IPS-20b (cell line): Measurements from ENCODE around the gene EXOC4.

Experiments
- H3K27ac ChIP-seq: one replicate; pipeline ENCODE4 v1.5.1; 2013; ENCODE audit warnings: low read length
- H3K27me3 ChIP-seq: 2 replicates; pipeline ENCODE4 v1.6.1; 2013; ENCODE audit warnings: mild to moderate bottlenecking, low read length, inconsistent platforms; ENCODE audit not compliant: insufficient read depth
- H3K36me3 ChIP-seq: 2 replicates; pipeline ENCODE4 v1.6.1; 2013; ENCODE audit warnings: low read depth, mild to moderate bottlenecking, inconsistent platforms, low read length, moderate library complexity; ENCODE audit not compliant: insufficient read depth
- H3K4me1 ChIP-seq: 2 replicates; pipeline ENCODE4 v1.6.1; 2013; ENCODE audit warnings: mild to moderate bottlenecking, control low read depth, inconsistent platforms, low read length, moderate library complexity; ENCODE audit not compliant: insufficient read depth
- H3K4me3 ChIP-seq: 2 replicates; pipeline ENCODE4 v1.5.1; 2013; ENCODE audit warnings: mild to moderate bottlenecking, low read length, inconsistent platforms
- H3K9ac ChIP-seq: 2 replicates; pipeline ENCODE4 v1.6.1; 2013; ENCODE audit warnings: low read depth, mild to moderate bottlenecking, inconsistent platforms, low read length, moderate library complexity
- H3K9me3 ChIP-seq: 2 replicates; pipeline ENCODE4 v1.6.1; 2013; ENCODE audit warnings: mild to moderate bottlenecking, low read depth, low read length, inconsistent platforms; ENCODE audit not compliant: insufficient read depth

EXOC4 gene

DNA sequence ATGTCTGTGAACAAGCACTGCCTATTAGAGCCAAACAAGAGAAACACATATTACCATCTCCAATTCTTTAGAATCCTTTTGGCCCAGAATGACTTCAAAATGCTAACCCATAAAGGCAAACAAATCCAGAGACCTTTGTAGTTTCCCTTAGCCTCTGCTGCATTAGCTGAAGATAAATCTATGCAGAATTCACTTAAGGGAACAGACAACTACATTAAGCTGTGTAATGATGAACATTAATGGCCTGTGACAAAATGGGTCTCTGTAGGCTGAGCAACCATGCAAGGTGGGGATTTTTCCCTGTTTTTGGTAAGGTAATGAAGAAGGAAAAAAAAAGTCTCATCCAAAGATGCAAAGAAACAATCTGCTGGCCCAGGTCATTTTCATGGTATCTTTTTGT is 411.6 kb downstream of the EXOC4 start:
- H3K27me3 ChIP-seq, result no peaks in the 10 kb centered on the region
- H3K4me1 ChIP-seq, result peaks cover 8% of the 10 kb centered on the region
- H3K9ac ChIP-seq, result no peak overlapping the region
- H3K36me3 ChIP-seq, result no peaks in the 10 kb centered on the region
- H3K4me3 ChIP-seq, result no peak overlapping the region
- H3K27ac ChIP-seq, result no peak overlapping the region
- H3K9me3 ChIP-seq, result no peaks in the 10 kb centered on the region

DNA sequence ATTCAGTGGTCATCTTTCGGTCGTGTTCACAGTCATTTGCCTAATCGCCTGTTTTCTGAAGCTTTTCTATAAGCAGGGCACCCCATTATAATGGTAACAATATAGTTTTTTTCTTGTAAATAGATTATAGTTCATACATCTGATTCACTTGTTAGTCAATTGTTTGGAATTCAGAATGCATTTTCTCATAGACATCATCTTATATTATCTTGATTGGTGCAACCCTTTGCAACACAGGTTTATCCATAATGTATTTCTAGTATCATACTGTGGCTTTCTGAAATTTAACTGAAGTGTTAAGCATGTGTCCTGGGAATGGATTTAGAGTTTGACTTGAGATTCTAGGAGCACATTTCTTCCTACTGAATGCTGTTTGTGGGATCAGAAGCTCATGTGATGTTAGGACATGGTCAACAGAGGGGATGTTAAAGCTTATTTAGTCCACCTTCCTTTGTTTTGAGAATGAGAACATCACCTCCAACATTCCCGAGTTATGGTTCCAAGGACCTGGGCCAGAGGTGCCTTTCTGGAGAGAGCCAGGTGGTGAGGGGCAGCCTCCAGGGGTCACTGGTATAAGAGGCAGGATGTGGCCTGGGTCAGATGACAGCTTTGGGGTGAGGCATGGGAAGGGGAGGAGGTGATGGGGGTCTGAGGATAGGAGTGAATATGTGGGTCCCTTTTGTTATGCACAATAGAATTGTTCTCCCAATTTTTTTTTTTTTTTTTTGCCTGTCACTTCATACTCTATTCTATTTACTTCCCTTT is 415.6 kb downstream of the EXOC4 start:
- Histone ChIP-seq H3K27ac (no peak overlapping the region), H3K27me3 (no peaks in the 10 kb centered on the region), H3K9ac (no peak overlapping the region), H3K4me1 (peaks cover 8% of the 10 kb centered on the region), H3K9me3 (no peaks in the 10 kb centered on the region), H3K4me3 (no peak overlapping the region), H3K36me3 (no peaks in the 10 kb centered on the region)

DNA sequence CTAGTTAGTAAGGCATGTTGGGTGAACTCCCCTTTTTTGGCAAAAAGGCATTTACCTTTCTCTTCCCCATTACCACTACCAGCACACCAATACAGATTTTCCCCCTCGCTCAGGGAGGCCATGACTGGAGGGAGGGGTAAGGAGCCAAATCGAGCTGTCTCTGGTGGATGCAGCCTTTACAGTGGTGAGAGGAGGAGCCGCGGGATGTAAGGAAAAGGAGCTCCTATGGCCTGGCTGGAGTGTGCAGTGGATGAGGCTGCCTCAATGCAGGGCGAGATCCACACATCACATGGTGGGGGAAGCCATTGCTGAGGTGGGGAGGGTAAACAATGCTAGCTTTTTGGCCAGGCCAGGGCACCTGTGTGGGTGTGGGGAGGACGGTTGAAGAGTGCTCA is 416.2 kb downstream of the EXOC4 start:
- H3K36me3 ChIP-seq, result no peaks in the 10 kb centered on the region

DNA sequence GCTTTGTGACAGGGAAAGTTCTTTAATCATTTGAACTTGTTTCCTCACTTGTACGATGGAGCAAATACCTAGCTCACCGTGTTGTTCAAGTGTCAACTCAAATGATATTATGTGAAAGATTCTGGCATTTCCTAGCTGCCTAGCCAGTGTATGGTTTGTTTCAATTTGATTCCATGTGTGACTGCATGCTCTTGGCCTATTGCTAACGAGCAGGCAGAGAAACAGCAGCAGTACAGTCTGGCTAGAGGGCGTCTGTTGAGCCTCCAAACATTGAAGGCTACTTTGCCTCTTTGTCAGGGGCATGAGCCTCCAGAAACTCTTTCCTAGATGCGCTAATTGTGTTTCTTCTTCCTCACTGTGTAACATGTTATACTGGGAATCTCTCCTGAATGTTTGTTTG is 417.4 kb downstream of the EXOC4 start:
- Histone ChIP-seq H3K9me3 (no peaks in the 10 kb centered on the region), H3K4me1 (no peaks in the 10 kb centered on the region), H3K9ac (no peak overlapping the region), H3K36me3 (no peaks in the 10 kb centered on the region), H3K27ac (no peak overlapping the region), H3K27me3 (no peaks in the 10 kb centered on the region), H3K4me3 (no peak overlapping the region)

More for the DNA sequence above, 416.2 kb downstream of the EXOC4 start:
- H3K27ac ChIP-seq, result no peak overlapping the region
- H3K9me3 ChIP-seq, result no peaks in the 10 kb centered on the region
- no peaks in the 10 kb centered on the region for H3K27me3 ChIP-seq
- H3K9ac ChIP-seq, result no peak overlapping the region
- peaks cover 8% of the 10 kb centered on the region for H3K4me1 ChIP-seq
- H3K4me3 ChIP-seq, result no peak overlapping the region

DNA sequence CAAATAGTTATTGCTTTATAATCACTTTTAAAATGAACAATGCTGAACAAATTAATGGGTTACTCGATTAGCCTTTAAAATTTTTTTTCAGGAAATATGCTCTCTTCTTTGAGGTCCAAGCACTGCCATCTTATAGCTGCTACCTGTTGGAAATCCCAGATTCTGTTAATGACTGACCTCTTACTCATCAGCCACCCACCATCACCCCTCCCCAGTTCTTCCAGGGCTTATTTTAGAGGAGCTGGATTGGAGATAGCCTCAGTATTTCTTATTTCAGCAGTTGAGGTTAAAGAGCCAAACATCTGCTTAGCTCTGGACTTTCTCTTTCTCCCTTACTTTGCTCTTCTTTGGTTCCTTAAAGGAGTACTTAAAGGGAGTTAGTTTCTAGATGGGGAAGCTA is 420.0 kb downstream of the EXOC4 start:
- Histone ChIP-seq H3K4me1 (no peaks in the 10 kb centered on the region), H3K4me3 (no peak overlapping the region), H3K27me3 (no peaks in the 10 kb centered on the region), H3K9ac (no peak overlapping the region), H3K36me3 (no peaks in the 10 kb centered on the region), H3K9me3 (no peaks in the 10 kb centered on the region), H3K27ac (no peak overlapping the region)

DNA sequence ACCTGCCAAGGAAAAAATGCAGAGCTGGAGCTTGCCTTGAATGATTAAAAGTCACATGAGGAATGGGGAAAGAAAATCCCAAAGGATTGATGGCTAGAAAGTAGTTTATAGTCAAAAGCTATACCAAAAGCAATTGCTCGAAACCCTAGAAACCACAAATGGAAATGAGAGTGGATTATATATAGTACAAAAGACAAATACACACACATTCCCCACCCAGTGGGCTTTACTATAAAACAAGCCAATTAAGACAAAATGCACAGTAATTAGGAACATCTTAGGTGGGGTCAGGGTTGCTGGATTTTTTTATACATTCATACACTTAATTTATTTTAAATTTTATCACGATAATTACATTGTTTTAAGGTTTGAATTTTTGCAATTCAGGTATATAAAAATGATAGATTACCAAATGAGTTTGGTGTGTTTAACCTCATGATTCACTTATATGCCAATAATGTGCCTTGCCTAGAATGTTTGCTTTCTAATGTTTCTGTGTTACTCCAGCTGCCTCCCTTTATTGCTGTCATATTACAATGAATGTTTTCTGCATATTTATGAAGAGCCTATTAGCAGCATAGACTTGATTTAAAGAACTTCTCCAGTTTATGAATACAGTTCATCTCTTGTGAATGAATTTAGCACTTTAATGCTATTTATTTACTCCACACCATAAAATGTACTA is 421.3 kb downstream of the EXOC4 start:
- no peak overlapping the region for H3K9ac ChIP-seq
- H3K9me3 ChIP-seq, result no peaks in the 10 kb centered on the region
- H3K4me1 ChIP-seq, result no peaks in the 10 kb centered on the region
- no peak overlapping the region for H3K4me3 ChIP-seq
- H3K27me3 ChIP-seq, result no peaks in the 10 kb centered on the region
- H3K36me3 ChIP-seq, result no peaks in the 10 kb centered on the region
- H3K27ac ChIP-seq, result no peak overlapping the region

DNA sequence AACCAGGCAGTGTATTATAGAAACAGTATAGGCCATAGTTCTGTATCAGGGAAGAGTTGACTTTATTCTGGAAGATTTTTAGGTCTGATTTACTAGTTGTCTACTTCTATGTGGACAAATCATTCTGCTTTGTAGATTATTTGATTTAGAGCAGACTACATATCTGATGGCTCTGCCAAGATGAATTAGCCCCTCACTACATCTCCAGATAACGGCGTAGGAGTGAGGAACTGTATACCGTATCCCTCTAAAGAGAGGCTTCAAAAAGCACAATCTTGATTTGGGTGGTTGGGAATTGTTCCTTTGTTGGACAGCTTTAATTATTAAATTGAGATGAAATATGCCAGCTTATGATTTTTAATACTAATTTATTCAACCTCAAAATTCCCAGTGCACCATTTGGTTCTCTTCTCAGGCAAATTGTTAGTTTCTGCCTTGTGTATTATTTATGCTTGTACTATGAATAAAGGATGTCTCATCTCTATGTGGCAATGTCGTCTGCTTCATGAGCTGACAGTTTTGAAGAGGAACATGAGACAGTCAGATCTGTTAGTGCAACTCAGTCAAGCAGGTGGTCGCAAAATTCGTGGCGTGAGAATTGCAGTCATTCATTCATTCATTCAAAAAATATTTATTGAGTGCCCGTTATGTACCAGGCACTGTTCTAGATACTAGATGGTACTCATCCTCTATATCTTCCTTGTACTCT is 422.8 kb downstream of the EXOC4 start:
- Histone ChIP-seq H3K4me3 (no peak overlapping the region), H3K4me1 (peaks cover 4% of the 10 kb centered on the region), H3K27ac (no peak overlapping the region), H3K9me3 (no peaks in the 10 kb centered on the region), H3K9ac (no peak overlapping the region), H3K36me3 (no peaks in the 10 kb centered on the region), H3K27me3 (no peaks in the 10 kb centered on the region)

DNA sequence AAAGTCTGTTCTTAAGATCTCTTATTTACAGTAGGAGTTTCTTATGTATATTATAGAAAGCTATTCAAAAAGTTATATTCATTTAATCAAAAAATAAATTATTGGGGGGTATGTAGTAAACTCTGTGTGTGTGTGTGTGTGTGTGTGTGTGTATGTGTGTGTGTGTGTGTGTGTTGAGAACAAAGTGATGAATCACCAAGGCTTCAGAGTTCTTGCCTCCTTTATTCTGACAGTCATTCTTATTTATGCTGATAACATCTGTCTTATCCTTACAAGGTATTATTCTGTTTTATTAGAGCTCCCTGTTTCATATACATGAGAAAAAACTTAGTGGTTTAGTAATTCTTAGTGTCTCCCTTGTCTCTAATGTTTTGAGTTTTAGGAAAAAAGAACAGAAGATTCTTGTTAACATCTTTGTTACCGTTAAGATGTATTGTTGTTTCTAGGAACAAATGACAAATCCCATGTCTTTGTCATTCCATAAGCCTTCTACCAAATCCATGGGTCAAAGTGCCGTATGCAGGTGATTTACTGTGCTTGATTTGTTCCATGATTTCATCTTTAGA is 424.0 kb downstream of the EXOC4 start:
- Histone ChIP-seq H3K9ac (no peak overlapping the region), H3K4me3 (no peak overlapping the region)

DNA sequence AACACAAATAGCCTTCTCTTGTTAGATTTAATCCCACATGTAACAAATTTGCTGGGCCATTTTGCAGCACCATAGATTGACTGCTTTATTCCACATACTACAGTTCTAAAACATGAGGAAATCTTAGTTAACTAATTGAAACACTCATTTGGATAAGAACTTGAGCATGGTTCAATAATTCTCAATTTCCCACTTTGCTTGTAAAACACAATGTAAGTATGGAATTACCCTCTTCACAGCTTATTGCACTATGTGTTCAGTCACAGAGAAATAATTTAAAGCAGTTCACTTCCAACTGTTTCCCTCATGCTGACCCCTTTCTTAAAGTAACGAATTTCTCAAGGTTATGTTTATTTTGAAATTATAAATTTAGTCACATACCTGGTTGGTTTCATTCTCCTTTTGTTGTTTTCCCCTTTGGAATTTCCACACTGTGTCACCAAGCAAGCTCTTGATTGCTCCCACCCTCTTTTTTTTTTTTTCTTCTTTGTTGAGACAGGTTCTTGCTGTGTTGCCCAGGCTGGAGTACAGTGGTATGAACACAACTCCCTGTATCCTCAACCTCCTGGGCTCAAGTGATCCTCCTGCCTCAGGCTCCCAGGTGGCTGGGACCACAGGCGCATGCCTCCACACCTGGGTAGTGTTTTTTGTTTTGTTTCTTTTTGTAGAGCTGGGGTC is 425.4 kb downstream of the EXOC4 start:
- H3K36me3 ChIP-seq, result no peaks in the 10 kb centered on the region
- H3K4me3 ChIP-seq, result no peak overlapping the region
- H3K27ac ChIP-seq, result no peak overlapping the region
- no peaks in the 10 kb centered on the region for H3K9me3 ChIP-seq
- H3K9ac ChIP-seq, result no peak overlapping the region
- peaks cover 12% of the 10 kb centered on the region for H3K4me1 ChIP-seq
- no peaks in the 10 kb centered on the region for H3K27me3 ChIP-seq

More for the DNA sequence above, 424.0 kb downstream of the EXOC4 start:
- no peaks in the 10 kb centered on the region for H3K27me3 ChIP-seq
- H3K9me3 ChIP-seq, result no peaks in the 10 kb centered on the region
- no peak overlapping the region for H3K27ac ChIP-seq
- H3K36me3 ChIP-seq, result no peaks in the 10 kb centered on the region
- peaks cover 12% of the 10 kb centered on the region for H3K4me1 ChIP-seq

DNA sequence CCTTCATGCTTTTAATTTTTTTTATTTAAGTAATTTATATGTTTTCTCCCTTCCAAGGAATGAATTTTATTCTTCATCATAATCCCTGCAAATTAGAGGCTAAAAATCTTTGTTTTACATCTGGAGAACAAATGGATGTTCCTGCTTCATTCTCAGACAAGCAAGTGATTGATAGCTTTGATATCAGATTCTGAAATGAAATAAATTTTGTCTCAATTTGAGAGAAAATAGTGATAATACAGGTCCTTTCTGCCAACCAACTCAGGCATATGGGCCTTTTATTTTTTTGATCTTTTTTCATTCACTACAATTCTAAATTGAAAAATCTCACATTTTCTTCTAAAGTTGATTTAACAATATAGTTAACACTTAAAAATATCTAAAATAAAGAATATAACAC is 427.1 kb downstream of the EXOC4 start:
- Histone ChIP-seq H3K4me3 (no peak overlapping the region), H3K9me3 (no peaks in the 10 kb centered on the region), H3K27ac (no peak overlapping the region), H3K9ac (no peak overlapping the region), H3K27me3 (no peaks in the 10 kb centered on the region), H3K36me3 (no peaks in the 10 kb centered on the region), H3K4me1 (peaks cover 12% of the 10 kb centered on the region)

DNA sequence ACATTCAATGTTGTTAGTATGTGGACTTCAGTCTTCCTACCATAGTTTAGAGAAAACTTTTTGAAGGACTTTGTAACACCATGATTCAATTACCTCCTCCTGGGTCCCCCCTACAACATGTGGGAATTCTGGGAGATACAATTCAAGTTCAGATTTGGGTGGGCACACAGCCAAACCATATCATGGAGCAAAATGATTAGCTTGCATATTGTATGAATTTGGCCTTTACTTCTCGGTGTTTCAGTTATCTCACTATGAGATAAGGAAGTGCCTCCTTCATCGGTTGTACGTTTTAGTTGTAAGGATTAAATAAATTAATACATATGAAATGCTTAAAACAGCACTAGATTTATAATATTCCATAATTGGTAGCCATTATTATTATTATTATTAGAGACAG is 428.7 kb downstream of the EXOC4 start:
- Histone ChIP-seq H3K4me3 (no peak overlapping the region), H3K36me3 (no peaks in the 10 kb centered on the region), H3K9me3 (no peaks in the 10 kb centered on the region), H3K27ac (no peak overlapping the region), H3K4me1 (peaks cover 12% of the 10 kb centered on the region), H3K27me3 (no peaks in the 10 kb centered on the region), H3K9ac (no peak overlapping the region)
